ENCODE measurements around the gene EPHB2. TPM values are rescaled to one million over a fixed set of nuclear protein-coding genes. Genes with fewer than 3 reads are reported as not detected.
"Not testable (repeated sequence)": the region's sequence is repeated elsewhere in the genome, so short reads cannot be mapped to it uniquely, and the experiment has no call there.

The EPHB2 gene
- 10 to 100 TPM; 11.4 to 17.4 TPM for total RNA-seq
- long read RNA-seq, donor 1, partial matches to known transcripts: 5 of 10 reads
- long read RNA-seq, donor 1, other reads (novel, unspliced or antisense): 5 of 10 reads
- long read RNA-seq, donor 2, partial matches to known transcripts: 12 of 17 reads
- long read RNA-seq, donor 2, other reads (novel, unspliced or antisense): 5 of 17 reads

DNA sequence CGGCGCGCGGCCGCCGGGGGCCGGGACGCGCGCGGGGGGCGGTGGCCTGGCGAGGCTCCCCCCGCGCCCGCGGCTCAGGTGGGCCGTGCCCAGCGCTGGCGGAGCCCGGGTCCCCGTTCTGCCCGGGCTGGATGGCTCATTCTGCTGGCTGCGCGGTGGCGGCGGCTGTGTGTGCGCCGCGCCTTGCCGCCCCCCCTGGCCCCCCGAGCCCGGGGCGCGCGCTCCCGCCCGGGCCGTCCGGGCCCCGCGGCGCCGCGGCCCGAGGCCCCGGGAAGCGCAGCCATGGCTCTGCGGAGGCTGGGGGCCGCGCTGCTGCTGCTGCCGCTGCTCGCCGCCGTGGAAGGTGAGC, at the start of gene EPHB2:
EPHB2 (plus strand) TSS at position 139 of the 349 bp plus-strand sequence; CDS start at position 283, 144 bp downstream.
- intact Hi-C loops (cut with DNase I): no loop called here
- DNase-seq (ENCODE audit: low spot score): no peak

DNA sequence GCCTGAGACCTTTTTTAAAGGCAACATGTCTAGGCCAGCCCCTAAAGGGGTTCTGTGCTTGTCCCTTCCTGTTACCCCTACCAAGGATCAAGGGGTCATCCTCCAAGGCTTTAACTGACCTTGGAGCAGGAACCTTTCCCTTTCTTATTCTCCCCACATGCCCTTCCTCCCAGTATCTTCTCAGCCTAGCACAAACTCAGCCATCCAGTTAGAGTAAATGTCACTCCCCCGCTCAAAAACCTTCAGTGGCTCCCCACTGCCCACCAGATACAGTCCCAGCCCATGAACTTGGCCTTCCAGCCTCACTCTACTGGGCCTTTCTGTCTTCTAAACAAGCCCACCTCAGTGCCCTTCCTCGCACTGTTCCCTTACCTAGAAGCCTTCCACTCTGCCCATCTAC, 48.8 kb upstream of the EPHB2 start:
- intact Hi-C loops (cut with DNase I): no loop called here
- no peak for DNase-seq (ENCODE audit: low spot score)

DNA sequence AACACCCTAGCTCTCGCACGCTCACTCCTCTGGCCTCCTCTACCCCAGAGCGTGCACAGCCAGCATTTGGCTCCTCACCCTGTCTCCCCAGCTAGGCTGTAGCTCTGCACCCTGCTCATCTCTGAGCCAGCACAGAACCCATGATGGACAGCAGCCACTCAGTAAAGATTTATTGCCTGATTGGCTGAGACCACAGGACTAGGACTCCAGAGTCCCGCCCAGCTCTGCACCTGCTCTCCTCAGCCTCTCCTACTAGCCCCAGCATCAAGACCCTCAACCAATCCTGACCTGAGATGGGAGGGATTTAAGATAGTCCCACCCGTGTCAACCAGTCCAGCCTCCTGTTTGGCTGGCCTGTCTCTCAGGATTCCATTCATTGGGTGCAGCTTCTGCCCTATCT, 48.3 kb upstream of the EPHB2 start:
- intact Hi-C loops (cut with DNase I): no loop called here
- no peak for DNase-seq (ENCODE audit: low spot score)

DNA sequence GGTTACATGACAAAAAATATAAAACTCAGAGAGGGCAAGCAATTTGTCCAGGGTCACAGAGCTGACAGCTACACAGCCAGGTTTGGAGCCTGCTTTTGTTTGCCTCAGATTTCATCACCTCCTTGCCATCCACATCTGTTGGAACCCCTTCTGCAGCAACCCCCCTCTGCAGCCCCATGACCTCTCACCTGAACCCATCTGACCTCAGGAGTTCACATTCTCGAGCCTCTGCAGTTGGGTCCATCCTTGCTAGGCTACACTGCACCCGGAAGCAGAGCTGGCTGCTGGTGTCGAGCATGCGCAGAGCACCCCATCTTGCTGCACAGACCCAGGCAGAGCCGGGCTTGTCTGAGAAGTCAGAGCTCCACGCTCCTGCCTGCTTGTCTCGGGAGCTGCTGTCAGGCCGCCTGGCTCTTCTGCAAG, 47.6 kb upstream of the EPHB2 start:
- no peak for DNase-seq (ENCODE audit: low spot score)
- intact Hi-C loops (cut with DNase I): no loop called here

DNA sequence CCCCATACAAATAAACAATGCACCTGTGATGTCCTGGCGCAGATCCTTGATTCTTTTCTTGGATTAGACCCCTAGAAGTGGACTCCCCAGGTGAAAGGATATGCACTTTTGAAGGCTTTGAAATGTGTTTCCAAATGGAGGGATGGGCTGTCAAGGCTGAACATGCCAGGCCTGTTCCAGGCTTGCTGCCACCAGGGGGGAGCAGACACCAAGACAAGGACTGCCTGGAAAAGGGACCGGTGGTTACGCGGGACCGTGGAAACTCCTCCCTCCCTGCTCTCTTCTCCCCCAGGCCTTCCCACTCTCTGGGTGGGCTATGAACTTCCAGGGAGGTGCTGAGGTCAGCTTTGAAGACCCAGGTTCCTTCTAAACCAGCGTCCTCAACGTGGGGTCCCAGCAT, 44.9 kb upstream of the EPHB2 start:
- no peak for DNase-seq (ENCODE audit: low spot score)

DNA sequence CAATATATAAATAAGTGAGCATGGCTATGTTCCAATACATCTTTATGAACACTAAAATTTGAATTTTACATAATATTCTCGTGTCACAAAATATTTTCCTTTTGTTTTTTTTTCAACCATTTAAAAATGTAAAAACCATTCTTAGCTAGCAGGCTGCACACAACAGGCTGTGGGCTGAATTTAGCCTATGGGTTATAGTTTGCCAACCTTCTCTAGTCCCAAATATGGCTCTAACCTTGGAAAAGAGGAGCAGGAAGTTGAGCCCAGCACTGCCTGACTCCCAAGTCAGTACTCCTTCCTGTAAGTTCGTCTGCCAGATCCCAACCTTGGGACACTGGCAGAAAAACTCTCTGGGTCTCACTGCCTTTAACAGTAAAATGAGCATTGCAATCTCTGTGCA, 44.2 kb upstream of the EPHB2 start:
- intact Hi-C loops (cut with DNase I): no loop called here

More for the DNA sequence above, 44.9 kb upstream of the EPHB2 start:
- intact Hi-C loops (cut with DNase I): no loop called here

DNA sequence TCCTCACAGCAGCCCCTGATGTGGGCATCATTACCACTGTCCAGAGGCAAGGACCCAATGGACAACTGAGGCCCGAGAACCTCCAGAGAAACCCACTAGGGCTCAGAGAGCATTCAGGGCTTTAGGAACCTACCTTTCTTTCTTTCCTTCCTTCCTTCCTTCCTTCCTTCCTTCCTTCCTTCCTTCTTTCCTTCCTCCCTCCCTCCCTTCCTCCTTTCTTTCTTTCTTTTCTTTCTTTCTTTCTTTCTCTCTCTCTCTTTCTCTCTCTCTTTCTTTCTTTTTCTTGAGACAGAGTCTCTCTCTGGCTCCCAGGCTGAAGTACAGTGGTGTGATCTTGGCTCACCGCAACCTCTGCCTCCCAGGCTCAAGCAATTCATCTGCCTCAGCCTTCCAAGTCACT, 41.8 kb upstream of the EPHB2 start:
- DNase-seq (ENCODE audit: low spot score); intact Hi-C loops (cut with DNase I): not testable (repeated sequence)

More for the DNA sequence above, 44.2 kb upstream of the EPHB2 start:
- no peak for DNase-seq (ENCODE audit: low spot score)

DNA sequence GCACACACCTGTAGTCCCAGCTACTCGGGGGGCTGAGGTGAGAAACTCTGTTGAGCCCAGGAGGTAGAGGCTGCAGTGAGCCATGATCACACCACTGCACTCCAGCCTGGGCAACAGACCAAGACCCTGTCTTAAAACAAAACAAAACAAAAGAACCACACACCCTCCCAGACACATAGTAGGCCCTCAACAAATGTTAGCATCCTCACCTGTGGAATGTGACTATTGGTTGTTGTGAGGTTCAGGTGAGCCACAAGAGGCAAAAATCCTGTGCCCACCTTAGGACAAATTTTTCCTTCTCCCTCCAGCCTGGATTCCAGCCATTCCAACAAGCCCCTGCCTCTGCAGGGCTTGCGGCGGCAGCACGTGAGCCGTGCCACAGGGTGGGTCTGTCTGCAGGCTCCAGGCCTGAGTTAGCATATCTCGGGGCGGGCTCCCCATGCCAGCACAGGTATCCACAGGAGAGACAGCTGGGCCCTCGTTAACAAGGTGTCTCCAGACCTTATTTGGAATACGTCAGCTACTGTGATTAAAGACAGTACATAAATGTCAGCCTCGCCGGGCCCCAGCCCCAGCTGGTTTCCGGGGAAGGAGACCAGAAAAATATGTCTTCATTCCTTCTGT, 40.2 kb upstream of the EPHB2 start:
- no peak for DNase-seq (ENCODE audit: low spot score)
- intact Hi-C loops (cut with DNase I): no loop called here

DNA sequence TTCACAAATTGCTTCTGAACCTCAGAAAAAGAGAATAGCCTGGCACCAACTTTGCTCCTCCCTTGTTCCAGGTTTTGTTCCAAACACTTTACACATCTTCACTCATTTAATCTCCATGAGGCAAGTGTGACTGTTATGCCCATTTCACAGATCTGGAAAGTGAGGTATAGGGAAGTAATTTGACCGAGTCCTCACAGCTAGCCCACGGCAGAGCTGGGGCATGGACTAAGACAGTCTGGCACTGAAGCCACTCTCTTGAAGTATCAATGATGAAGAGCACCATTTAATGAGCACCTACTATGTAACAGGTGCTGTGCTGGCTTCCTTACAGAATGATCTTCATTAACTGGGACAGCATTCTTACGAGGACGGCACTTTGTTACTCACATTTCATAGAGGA, 38.6 kb upstream of the EPHB2 start:
- intact Hi-C loops (cut with DNase I): no loop called here
- DNase-seq (ENCODE audit: low spot score): no peak

DNA sequence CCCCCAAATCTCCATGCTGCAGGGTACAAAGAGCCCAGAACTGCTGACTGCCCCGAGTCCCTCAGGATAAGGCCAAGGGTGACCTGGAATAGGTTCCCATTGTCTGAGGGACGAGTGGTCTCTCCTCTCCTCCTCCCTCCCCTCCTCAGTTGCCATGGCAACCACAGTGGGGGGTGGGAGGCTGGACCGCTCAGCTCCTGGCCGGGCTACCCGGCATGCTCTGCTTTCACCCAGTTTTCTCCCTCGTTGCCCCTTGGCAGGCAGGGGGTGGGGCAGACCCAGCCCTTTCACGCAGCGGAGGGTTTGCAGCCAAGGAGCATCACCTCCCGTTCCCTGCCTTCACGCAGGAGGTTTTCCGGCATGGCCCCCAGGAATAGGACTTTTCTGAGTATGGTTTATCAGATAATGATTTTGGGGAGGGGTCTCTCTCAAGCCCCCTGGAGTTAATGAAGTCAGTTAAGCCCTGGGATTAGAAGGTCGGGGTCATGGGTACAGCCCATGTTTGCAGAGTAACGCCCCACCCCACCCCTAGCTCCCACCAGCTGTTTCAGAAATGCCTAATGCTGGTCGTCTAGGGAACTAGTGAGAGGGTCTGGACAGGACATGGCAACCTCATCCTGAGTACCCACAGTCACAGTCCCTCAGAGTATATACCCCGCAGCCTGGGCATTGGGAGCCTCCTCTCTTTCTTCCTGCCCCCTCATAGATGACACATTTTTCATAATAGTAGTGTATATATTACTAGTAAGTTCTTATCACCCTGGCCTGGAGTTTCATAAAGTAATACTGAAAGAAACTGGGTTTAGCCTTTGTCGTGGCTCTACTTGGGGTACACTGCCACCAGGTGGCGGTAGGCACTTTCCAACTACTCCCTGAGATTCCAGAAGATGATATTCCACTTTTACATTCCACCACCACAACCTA, 36.9 kb upstream of the EPHB2 start:
- DNase-seq (ENCODE audit: low spot score): peak; percentile 89
- intact Hi-C loops (cut with DNase I): no loop called here

DNA sequence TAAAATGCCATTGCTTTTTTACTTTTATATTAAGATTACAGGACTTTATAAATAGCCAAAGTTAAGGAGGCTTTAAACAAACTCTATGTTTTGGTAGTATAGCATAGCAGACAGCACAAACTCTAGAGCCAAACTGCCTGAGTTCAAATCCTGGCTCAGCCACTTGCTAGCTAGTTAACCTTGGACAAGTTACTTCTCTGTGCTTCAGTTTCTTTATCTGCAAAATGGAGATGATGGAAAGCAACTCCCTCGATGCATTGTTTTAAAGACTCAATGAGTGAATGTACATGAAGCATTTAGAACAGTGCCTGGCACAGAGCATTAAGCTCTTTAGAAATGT, 36.3 kb upstream of the EPHB2 start:
- intact Hi-C loops (cut with DNase I): no loop called here

DNA sequence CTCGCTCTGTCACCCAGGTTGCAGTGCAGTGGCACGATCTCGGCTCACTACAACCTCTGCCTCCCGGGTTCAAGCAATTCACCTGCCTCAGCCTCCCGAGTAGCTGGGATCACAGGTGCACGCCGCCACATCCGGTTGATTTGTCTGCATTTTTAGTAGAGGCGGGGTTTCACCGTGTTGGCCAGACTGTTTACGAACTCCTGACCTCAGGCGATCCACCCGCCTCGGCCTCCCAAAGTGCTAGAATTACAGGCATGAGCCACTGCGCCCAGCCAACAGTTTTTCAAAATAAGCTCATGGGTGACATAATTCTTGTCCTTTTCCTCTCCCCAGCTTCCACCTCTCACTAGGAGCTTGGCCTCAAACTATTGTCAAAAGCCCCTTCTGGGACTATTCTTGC, 34.5 kb upstream of the EPHB2 start:
- DNase-seq (ENCODE audit: low spot score); intact Hi-C loops (cut with DNase I): not testable (repeated sequence)

More for the DNA sequence above, 36.3 kb upstream of the EPHB2 start:
- DNase-seq (ENCODE audit: low spot score): no peak

DNA sequence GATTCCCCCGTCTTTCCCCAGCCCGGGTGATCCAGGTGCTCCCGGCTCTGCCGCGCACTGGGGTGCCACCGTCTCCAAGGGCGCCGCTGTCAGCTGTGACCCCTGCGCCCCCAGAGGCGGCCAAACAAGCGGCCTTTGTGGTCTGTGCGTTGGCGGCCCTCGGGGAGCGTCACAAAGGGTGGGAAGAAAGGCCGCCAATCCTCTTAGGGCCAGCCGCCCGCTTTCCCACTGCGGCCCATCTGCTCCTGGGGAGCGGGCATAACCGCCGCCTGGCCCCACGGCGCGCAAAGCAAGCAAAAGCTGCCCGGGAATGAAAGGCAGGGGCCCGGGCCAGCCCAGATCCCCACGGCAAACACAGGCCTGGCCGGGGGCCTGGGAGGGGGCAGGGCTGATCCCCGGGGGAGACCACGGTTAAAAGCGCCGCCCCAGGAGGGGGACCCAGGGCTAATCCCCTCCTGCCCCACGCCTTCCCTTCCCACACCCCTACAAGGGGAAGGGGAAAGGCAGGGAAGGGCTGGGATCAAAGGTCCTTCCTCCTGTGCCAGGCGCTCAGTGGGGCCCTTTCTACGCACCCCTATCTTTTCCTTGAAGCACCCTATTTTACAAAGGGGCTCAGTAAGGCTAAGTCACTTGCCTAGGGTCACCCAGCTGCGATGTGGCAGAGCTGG, 33.6 kb upstream of the EPHB2 start:
- intact Hi-C loops (cut with DNase I): no loop called here
- no peak for DNase-seq (ENCODE audit: low spot score)

DNA sequence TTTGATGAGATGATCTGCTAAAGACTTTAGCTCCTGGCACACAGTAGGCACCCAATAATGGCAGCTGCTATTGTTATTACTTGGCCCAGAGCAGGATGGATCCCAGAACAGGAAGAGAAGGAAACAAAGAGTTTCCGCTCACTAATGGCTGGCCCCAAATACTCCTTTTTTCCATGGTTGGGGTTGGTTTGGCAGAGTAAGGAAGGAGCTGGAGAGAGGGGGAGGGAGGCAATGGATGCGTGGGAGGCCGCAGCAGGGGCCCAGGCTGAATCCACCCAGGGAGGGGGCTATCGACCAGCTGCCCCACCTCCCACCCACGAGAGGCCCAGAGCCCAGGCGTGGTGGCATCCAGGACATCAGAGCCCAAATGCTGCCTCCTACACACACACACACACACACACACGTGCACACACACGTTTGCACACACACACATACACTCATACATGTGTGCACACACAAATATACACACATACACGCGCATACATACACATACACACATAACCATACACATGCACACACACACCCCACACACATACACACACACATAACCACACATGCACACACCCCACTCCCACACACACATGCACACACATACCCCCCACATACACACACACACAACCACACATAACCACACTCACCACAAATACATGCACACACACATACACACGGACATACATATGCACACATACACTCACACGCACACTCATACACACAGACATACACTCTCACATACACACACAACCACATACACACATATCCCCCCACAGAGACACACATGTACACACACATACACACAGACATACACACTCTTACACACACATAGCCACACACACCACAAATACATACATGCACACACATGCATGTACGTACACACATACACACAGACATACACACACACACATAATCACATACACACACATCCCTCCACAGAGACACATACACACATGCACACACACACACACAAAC, 32.4 kb upstream of the EPHB2 start:
- intact Hi-C loops (cut with DNase I): no loop called here
- DNase-seq (ENCODE audit: low spot score): no peak

DNA sequence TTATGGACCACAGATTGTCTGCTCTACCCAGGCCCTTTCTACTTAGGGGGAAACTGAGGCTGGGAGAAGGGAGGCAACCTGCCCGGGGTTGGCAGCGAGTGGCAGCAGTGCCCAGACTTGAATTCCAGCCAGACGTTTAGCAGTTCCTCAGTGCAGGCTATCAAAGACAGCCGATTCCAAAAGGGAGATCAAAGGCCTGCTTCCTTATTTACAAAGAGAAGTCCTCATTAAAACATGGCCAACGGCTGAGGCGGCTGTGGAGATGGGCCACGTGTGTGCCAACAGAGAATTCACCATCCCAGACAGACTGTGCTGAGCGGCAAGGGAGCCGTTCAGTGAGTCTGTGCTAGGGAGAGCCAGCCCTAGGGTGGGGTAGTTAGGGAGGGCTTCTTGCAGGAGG, 29.9 kb upstream of the EPHB2 start:
- intact Hi-C loops (cut with DNase I): no loop called here
- DNase-seq (ENCODE audit: low spot score): no peak

DNA sequence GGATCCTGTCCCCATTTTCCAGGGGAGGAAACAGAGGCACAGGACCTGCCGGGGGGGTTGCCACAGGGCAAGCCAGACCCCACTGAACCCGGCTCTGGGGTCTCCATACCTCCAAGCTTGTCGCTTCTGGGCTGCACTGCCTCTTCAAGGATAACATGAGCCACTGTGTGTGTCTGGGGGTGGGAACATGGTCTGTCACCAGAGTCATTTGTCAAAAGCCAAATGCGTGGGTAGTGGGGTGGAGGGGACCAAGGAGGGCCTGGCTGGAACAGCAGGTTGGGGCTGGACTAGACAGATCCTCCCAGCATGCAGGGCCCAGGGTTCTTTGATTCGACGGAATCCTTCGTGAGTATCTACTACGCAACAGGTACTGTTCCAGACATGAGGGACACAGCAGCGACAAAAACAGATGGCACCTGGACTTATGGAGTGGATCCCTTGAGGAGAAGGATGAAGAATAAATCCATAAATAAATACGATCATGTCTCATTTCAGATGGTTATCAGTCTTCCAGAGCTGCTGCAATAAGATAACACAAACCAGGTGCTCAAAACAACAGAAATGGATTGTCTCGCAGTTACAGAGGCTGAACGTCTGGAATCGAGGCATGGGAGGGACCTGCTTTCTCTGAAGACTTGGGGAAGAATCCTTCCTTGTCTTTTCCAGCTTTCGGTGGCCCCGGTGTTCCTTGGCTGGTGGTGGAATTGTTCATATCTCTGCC, 28.9 kb upstream of the EPHB2 start:
- intact Hi-C loops (cut with DNase I): no loop called here
- DNase-seq (ENCODE audit: low spot score): no peak

DNA sequence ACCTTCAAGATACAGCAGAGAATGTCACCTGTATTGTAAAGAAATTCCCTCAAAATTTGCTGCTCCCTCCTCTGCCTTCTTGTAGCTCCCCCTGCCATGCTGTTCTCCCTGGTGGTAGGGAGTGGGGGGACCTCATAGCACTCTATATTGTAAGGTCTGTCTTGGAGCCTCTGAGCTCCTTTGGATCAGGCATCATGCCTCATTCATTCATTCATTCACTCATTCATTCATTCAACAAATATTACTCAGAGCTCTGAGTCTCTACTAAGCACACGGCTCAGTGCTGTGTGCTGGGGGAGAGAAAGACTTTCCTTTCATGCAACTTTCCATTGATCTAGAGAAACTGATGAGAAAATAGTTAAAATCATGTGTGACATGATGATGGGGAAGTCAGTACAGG, 27.1 kb upstream of the EPHB2 start:
- DNase-seq (ENCODE audit: low spot score): no peak
- intact Hi-C loops (cut with DNase I): no loop called here

DNA sequence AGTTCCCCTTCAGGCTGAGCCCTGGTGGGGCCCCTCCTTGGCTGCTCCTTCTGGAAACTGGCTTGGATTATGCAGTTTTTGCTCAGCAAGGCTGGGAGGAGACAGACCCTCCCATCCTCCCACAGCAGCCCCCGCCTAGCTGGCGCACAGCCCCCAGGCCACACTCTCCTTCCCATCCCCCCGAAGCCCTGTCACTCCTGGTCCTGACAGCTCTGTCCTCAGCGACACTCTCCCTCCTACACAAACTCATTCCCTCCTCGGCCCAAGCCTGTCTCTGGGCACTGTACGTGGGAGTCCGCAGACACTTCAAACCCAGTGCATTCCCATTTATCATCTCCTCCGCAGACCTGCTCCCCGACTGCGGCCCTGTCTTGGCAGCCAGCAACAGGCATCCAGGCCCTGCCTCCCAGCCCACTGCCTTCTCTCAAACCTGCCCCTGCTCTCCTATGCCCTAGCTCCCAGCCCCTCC, 25.0 kb upstream of the EPHB2 start:
- DNase-seq (ENCODE audit: low spot score): no peak
- intact Hi-C loops (cut with DNase I): no loop called here

All from posterior vena cava (tissue), 2 donors.